ENCODE data around the gene FUT7.

Gene FUT7

GRCh38 chr9:137074657-137075274 lies 42.9 kb upstream of the FUT7 start:
- Histone ChIP-seq H3K4me1 (ENCODE audit: control insufficient read depth, insufficient read depth, low read length, poor library complexity, severe bottlenecking) (peaks cover 19% of the 10 kb centered on the region), H3K27ac (ENCODE audit: insufficient read depth, low read length, poor library complexity, severe bottlenecking) (no peak overlapping the region), H3K4me3 (ENCODE audit: insufficient read depth, low read depth, low read length, poor library complexity, severe bottlenecking) (no peak overlapping the region), H3K27me3 (replicated peaks; ENCODE audit: control insufficient read depth, insufficient read depth, low read length, poor library complexity, severe bottlenecking) (no peaks in the 10 kb centered on the region), H3K36me3 (ENCODE audit: control insufficient read depth, insufficient read depth, low read length) (no peaks in the 10 kb centered on the region), H3K9me3 (ENCODE audit: control insufficient read depth, low read length) (no peaks in the 10 kb centered on the region)
- no peak for DNase-seq

- Histone ChIP-seq H3K27me3 (replicated peaks; ENCODE audit: control insufficient read depth, insufficient read depth, low read length, poor library complexity, severe bottlenecking) (no peaks in the 10 kb centered on the region), H3K36me3 (ENCODE audit: control insufficient read depth, insufficient read depth, low read length) (no peaks in the 10 kb centered on the region), H3K27ac (ENCODE audit: insufficient read depth, low read length, poor library complexity, severe bottlenecking) (no peak overlapping the region), H3K9me3 (ENCODE audit: control insufficient read depth, low read length) (no peaks in the 10 kb centered on the region), H3K4me1 (ENCODE audit: control insufficient read depth, insufficient read depth, low read length, poor library complexity, severe bottlenecking) (peaks cover 23% of the 10 kb centered on the region), H3K4me3 (ENCODE audit: insufficient read depth, low read depth, low read length, poor library complexity, severe bottlenecking) (no peak overlapping the region)
- DNase-seq = no peak
Observed at GRCh38 chr9:137073992-137074399, 42.1 kb upstream of the FUT7 start.

- Histone ChIP-seq H3K27me3 (replicated peaks; ENCODE audit: control insufficient read depth, insufficient read depth, low read length, poor library complexity, severe bottlenecking) (no peaks in the 10 kb centered on the region), H3K36me3 (ENCODE audit: control insufficient read depth, insufficient read depth, low read length) (no peaks in the 10 kb centered on the region), H3K4me3 (ENCODE audit: insufficient read depth, low read depth, low read length, poor library complexity, severe bottlenecking) (no peak overlapping the region), H3K27ac (ENCODE audit: insufficient read depth, low read length, poor library complexity, severe bottlenecking) (no peak overlapping the region), H3K9me3 (ENCODE audit: control insufficient read depth, low read length) (no peaks in the 10 kb centered on the region), H3K4me1 (ENCODE audit: control insufficient read depth, insufficient read depth, low read length, poor library complexity, severe bottlenecking) (peaks cover 12% of the 10 kb centered on the region)
- DNase-seq = no peak
Observed at GRCh38 chr9:137071282-137071681, 39.4 kb upstream of the FUT7 start.

- Histone ChIP-seq H3K27me3 (replicated peaks; ENCODE audit: control insufficient read depth, insufficient read depth, low read length, poor library complexity, severe bottlenecking) (no peaks in the 10 kb centered on the region), H3K4me3 (ENCODE audit: insufficient read depth, low read depth, low read length, poor library complexity, severe bottlenecking) (peak overlapping the region; percentile 32), H3K36me3 (ENCODE audit: control insufficient read depth, insufficient read depth, low read length) (no peaks in the 10 kb centered on the region), H3K9me3 (ENCODE audit: control insufficient read depth, low read length) (no peaks in the 10 kb centered on the region), H3K27ac (ENCODE audit: insufficient read depth, low read length, poor library complexity, severe bottlenecking) (peak overlapping the region; percentile 37), H3K4me1 (ENCODE audit: control insufficient read depth, insufficient read depth, low read length, poor library complexity, severe bottlenecking) (peaks cover 12% of the 10 kb centered on the region)
- DNase-seq = no peak
Observed at GRCh38 chr9:137070906-137071275, 39.0 kb upstream of the FUT7 start.

- Histone ChIP-seq H3K36me3 (ENCODE audit: control insufficient read depth, insufficient read depth, low read length) (no peaks in the 10 kb centered on the region), H3K4me3 (ENCODE audit: insufficient read depth, low read depth, low read length, poor library complexity, severe bottlenecking) (peak within 1 kb of the TSS; percentile 32), H3K27ac (ENCODE audit: insufficient read depth, low read length, poor library complexity, severe bottlenecking) (peak within 1 kb of the TSS; percentile 37), H3K27me3 (replicated peaks; ENCODE audit: control insufficient read depth, insufficient read depth, low read length, poor library complexity, severe bottlenecking) (no peaks in the 10 kb centered on the region), H3K4me1 (ENCODE audit: control insufficient read depth, insufficient read depth, low read length, poor library complexity, severe bottlenecking) (peaks cover 12% of the 10 kb centered on the region), H3K9me3 (ENCODE audit: control insufficient read depth, low read length) (no peaks in the 10 kb centered on the region)
- DNase-seq = peak; percentile 77 to 82 (median 78)
Observed at GRCh38 chr9:137070201-137070905, 38.5 kb upstream of the FUT7 start, which contains the start of gene SAPCD2. Gene SAPCD2 (minus strand): TSS chr9:137070557. CDS start chr9:137070460, 97 bp downstream.

GRCh38 chr9:137069508-137070091 lies 37.7 kb upstream of the FUT7 start:
- Histone ChIP-seq H3K9me3 (ENCODE audit: control insufficient read depth, low read length) (no peaks in the 10 kb centered on the region), H3K36me3 (ENCODE audit: control insufficient read depth, insufficient read depth, low read length) (no peaks in the 10 kb centered on the region), H3K4me3 (ENCODE audit: insufficient read depth, low read depth, low read length, poor library complexity, severe bottlenecking) (no peak overlapping the region), H3K27me3 (replicated peaks; ENCODE audit: control insufficient read depth, insufficient read depth, low read length, poor library complexity, severe bottlenecking) (no peaks in the 10 kb centered on the region), H3K4me1 (ENCODE audit: control insufficient read depth, insufficient read depth, low read length, poor library complexity, severe bottlenecking) (peaks cover 12% of the 10 kb centered on the region), H3K27ac (ENCODE audit: insufficient read depth, low read length, poor library complexity, severe bottlenecking) (no peak overlapping the region)
- DNase-seq = no peak

- H3K36me3 ChIP-seq (ENCODE audit: control insufficient read depth, insufficient read depth, low read length) = no peaks in the 10 kb centered on the region
- no peak overlapping the region for H3K27ac ChIP-seq (ENCODE audit: insufficient read depth, low read length, poor library complexity, severe bottlenecking)
- H3K4me1 ChIP-seq (ENCODE audit: control insufficient read depth, insufficient read depth, low read length, poor library complexity, severe bottlenecking) = peaks cover 12% of the 10 kb centered on the region
- H3K27me3 ChIP-seq (replicated peaks; ENCODE audit: control insufficient read depth, insufficient read depth, low read length, poor library complexity, severe bottlenecking) = no peaks in the 10 kb centered on the region
- no peaks in the 10 kb centered on the region for H3K9me3 ChIP-seq (ENCODE audit: control insufficient read depth, low read length)
- H3K4me3 ChIP-seq (ENCODE audit: insufficient read depth, low read depth, low read length, poor library complexity, severe bottlenecking) = no peak overlapping the region
- DNase-seq = no peak
Observed at GRCh38 chr9:137068539-137069507, 36.9 kb upstream of the FUT7 start.

- H3K4me1 ChIP-seq (ENCODE audit: control insufficient read depth, insufficient read depth, low read length, poor library complexity, severe bottlenecking) = peaks cover 12% of the 10 kb centered on the region
- no peak overlapping the region for H3K4me3 ChIP-seq (ENCODE audit: insufficient read depth, low read depth, low read length, poor library complexity, severe bottlenecking)
- H3K27ac ChIP-seq (ENCODE audit: insufficient read depth, low read length, poor library complexity, severe bottlenecking) = peak overlapping the region; percentile 28
- no peaks in the 10 kb centered on the region for H3K27me3 ChIP-seq (replicated peaks; ENCODE audit: control insufficient read depth, insufficient read depth, low read length, poor library complexity, severe bottlenecking)
- peak; percentile 72 to 78 (median 74) for DNase-seq
- H3K36me3 ChIP-seq (ENCODE audit: control insufficient read depth, insufficient read depth, low read length) = no peaks in the 10 kb centered on the region
- no peaks in the 10 kb centered on the region for H3K9me3 ChIP-seq (ENCODE audit: control insufficient read depth, low read length)
Observed at GRCh38 chr9:137067860-137068538, 36.1 kb upstream of the FUT7 start.

- no peak for DNase-seq
- peaks cover 12% of the 10 kb centered on the region for H3K4me1 ChIP-seq (ENCODE audit: control insufficient read depth, insufficient read depth, low read length, poor library complexity, severe bottlenecking)
Observed at GRCh38 chr9:137066096-137066861, 34.4 kb upstream of the FUT7 start.

More at GRCh38 chr9:137066096-137066861, 34.4 kb upstream of the FUT7 start:
- H3K27me3 ChIP-seq (replicated peaks; ENCODE audit: control insufficient read depth, insufficient read depth, low read length, poor library complexity, severe bottlenecking) = no peaks in the 10 kb centered on the region
- H3K4me3 ChIP-seq (ENCODE audit: insufficient read depth, low read depth, low read length, poor library complexity, severe bottlenecking) = no peak overlapping the region
- H3K9me3 ChIP-seq (ENCODE audit: control insufficient read depth, low read length) = no peaks in the 10 kb centered on the region
- no peaks in the 10 kb centered on the region for H3K36me3 ChIP-seq (ENCODE audit: control insufficient read depth, insufficient read depth, low read length)
- no peak overlapping the region for H3K27ac ChIP-seq (ENCODE audit: insufficient read depth, low read length, poor library complexity, severe bottlenecking)

All from effector memory CD4-positive, alpha-beta T cell (primary cell).